Measurements from ENCODE around the gene SCTR. TPM values are rescaled to one million over a fixed set of nuclear protein-coding genes. Genes with fewer than 3 reads are reported as not detected.
"Not testable (repeated sequence)": the region's sequence is repeated elsewhere in the genome, so short reads cannot be mapped to it uniquely, and the experiment has no call there.

The SCTR gene
- total RNA-seq, 2 experiments from 2014 or later, result not detected

DNA sequence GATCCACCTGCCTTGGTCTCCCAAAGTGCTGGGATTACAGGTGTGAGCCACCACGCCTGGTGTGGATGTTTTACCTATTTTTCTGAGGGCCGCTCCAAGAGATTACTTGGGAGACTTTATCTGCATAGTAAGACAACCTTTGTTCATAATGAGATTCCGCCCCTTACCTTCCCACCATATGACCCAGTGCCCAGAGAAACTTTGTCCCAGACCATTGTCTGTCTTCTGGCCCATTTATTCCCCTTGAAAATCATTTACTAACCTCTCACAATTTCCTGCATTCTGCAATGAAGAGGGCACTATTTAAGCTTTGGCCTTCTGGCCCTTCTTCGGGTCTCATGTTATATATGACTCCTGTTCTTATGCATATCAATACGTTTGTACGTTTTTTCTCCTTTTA is 106.4 kb downstream of the SCTR start:
- Mint-ChIP-seq H3K27me3 (peaks cover 7% of the 10 kb centered on the region), H3K4me1 (no peaks in the 10 kb centered on the region), H3K27ac (no peak overlapping the region), H3K4me3 (no peak overlapping the region), H3K36me3 (no peaks in the 10 kb centered on the region), H3K9me3 (peaks cover 5% of the 10 kb centered on the region)
- DNase-seq, result no peak

DNA sequence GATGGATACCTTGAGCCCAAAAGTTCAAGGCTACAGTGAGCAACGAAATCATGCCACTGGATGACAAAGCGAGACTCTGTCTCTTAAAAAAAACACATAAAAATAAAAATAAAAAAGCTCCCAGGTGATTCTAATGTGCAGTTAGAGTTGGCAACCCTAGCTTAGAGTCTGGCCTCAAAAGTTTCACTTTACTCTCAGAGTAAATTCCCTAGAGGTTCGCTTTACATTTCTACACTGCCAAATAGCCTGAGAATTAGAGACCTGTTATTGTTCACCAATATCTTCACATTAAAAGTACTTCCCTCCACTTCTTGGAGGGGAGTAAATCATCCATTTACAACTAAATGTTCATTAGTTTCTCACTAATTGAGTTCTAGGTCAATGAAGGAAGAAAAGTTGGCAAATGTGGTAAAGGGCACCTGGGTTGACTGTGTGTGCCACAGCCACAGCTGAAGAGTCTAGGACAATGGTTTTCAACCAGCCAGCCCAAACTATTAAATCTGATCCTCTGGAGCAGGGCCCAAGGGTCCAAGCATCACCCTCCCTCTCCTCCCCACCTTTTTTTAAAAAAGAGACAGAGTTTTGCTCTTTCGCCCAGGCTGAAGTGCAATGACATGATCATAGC is 107.9 kb downstream of the SCTR start:
- no peak for DNase-seq
- Mint-ChIP-seq H3K27me3 (peaks cover 7% of the 10 kb centered on the region), H3K4me3 (no peak overlapping the region), H3K4me1 (no peaks in the 10 kb centered on the region), H3K36me3 (no peaks in the 10 kb centered on the region), H3K27ac (no peak overlapping the region), H3K9me3 (no peaks in the 10 kb centered on the region)

DNA sequence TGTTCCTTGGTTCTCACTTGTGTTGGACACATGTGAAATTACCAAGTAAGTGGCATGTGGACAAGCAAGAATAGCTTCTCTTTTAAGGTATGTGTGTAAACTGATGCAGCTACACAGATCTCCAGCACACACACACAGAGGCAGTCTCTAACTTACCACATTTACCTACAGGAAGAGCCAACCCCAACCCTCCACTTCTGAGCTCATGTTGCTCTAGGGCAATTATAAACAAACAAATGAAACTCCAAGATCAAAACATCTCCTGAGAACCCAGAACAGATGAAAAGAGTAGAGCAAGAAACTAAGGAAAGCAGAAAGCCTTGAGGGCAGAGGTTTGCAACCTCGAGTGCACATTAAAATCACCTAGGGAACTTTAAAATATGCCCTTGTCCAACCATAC is 108.7 kb downstream of the SCTR start:
- H3K9me3 Mint-ChIP-seq, result no peaks in the 10 kb centered on the region
- DNase-seq, result no peak
- H3K4me3 Mint-ChIP-seq, result no peak overlapping the region
- H3K4me1 Mint-ChIP-seq, result no peaks in the 10 kb centered on the region
- no peaks in the 10 kb centered on the region for H3K36me3 Mint-ChIP-seq
- no peak overlapping the region for H3K27ac Mint-ChIP-seq
- H3K27me3 Mint-ChIP-seq, result peaks cover 4% of the 10 kb centered on the region

DNA sequence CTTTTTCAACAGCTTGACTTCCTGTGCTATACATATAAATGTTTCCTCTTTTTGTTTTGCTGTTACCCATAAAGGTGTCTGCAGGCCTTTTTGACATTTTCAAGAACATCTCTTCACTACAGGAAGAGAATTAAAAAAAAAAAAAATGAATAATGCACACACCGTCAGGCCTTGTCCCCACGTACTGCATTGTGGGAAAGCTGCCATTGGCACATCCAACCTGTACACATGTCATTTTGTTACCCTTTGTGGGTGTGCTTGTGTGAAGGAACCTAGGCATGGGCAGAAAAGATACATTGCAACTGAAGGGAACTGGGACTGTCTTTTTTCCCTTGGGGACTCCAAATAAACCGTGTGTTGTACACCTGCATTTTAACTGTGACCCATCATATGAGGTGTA is 109.4 kb downstream of the SCTR start:
- Mint-ChIP-seq H3K4me1 (no peaks in the 10 kb centered on the region), H3K9me3 (no peaks in the 10 kb centered on the region), H3K27ac (no peak overlapping the region), H3K36me3 (no peaks in the 10 kb centered on the region), H3K27me3 (peaks cover 3% of the 10 kb centered on the region), H3K4me3 (no peak overlapping the region)
- no peak for DNase-seq

DNA sequence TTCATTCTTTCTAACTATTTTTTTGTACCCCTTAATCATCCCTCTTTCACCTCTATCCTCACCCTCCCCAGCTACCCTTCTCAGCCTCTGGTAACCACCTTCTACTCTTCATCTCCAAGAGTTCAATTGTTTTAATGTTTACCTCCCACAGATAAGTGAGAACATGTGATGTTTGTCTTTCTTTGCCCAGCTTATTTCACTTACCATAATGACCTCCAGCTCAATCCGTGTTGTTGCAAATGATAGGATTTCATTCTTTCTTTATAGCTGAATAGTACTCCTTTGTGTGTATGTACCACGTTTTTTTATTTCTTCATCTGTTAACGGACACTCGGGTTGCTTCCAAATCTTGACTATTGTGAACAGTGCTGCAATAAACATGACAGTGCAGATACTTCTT is 114.8 kb downstream of the SCTR start:
- Mint-ChIP-seq H3K36me3 (no peaks in the 10 kb centered on the region), H3K9me3 (no peaks in the 10 kb centered on the region), H3K4me3 (no peak overlapping the region), H3K4me1 (no peaks in the 10 kb centered on the region), H3K27me3 (no peaks in the 10 kb centered on the region), H3K27ac (no peak overlapping the region)
- no peak for DNase-seq

DNA sequence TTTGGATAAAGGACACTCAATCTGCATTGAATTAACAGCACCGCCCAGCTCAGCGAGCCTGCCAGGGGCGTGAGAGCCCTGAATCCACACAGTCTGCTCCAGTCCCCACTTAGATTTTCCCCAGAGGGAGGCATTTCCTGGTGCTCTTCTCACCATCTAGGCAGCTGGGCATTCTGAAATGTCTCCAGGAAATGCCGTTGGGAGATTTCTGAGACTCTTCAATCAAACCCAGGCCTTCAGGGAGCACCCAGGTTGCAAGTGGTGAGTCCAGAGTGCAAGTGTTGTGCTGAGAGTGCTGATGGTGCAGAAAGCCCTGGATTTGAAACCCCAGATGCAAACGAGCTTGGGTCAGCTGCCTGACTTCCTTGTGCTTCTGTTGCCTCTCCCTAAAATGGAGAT is 116.1 kb downstream of the SCTR start:
- Mint-ChIP-seq H3K9me3 (no peaks in the 10 kb centered on the region), H3K27ac (no peak overlapping the region), H3K4me3 (no peak overlapping the region), H3K4me1 (no peaks in the 10 kb centered on the region), H3K36me3 (no peaks in the 10 kb centered on the region), H3K27me3 (no peaks in the 10 kb centered on the region)
- DNase-seq, result no peak

DNA sequence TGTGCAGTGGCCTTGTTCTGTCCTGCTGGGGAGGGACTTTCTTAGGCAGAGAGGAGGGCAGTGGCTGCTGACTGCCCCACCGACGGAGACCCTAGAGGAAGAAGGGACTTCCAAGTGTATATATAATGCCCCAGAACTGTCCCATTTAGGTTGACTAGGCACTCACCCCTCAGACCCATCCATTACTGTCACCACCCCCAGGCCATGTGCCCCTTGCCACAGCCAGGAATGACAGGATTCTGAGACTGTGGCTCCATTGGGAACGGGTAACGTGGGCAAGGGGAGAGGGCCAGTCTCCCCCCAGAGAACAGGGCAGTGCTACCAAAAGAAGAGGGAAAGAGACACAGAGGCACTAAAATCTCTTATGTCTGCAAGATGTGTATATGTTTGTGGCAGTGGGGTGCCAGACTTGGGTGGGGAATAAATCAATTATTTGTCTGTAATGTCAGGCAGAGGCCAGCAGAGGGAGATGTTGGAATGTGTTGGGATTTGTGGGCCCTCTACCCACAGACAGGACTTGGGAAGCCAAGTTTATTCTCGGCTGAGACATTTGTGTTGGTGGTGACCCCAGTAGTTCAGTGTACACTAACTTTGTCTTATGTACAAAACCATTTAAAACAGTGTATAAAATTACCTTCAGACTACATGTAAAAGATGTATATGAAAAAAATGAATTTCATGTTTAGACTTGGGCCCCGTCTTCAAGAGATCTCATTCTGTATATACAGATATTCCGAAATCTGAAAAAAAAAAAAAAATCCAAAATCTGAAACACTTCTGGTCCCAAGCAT is 116.7 kb downstream of the SCTR start:
- no peaks in the 10 kb centered on the region for H3K27me3 Mint-ChIP-seq
- no peaks in the 10 kb centered on the region for H3K36me3 Mint-ChIP-seq
- H3K4me3 Mint-ChIP-seq, result no peak overlapping the region
- H3K9me3 Mint-ChIP-seq, result no peaks in the 10 kb centered on the region
- peak; percentile 18 for DNase-seq
- no peaks in the 10 kb centered on the region for H3K4me1 Mint-ChIP-seq
- H3K27ac Mint-ChIP-seq, result no peak overlapping the region

DNA sequence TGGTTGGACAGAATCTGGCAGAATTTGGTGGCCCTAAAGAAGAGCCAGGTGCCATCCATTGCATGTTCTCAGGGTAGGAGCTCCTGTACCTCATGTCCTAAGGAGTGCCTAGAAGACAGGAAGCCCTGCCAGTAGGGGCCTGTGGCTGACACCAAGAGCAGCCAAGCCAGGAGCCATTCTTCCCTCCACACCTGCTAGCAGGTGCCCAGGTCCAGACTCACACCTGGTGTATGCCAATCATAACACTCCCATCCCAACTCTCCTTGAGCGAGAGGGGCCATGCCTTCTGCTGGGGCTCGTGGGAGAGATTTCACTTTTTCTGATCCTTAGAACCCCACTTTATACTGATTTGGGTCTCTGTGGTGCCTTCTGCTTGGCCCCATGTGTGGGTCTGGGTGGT is 119.1 kb downstream of the SCTR start:
- Mint-ChIP-seq H3K27ac (no peak overlapping the region), H3K4me1 (no peaks in the 10 kb centered on the region), H3K4me3 (no peak overlapping the region), H3K27me3 (no peaks in the 10 kb centered on the region), H3K9me3 (no peaks in the 10 kb centered on the region), H3K36me3 (no peaks in the 10 kb centered on the region)
- no peak for DNase-seq

DNA sequence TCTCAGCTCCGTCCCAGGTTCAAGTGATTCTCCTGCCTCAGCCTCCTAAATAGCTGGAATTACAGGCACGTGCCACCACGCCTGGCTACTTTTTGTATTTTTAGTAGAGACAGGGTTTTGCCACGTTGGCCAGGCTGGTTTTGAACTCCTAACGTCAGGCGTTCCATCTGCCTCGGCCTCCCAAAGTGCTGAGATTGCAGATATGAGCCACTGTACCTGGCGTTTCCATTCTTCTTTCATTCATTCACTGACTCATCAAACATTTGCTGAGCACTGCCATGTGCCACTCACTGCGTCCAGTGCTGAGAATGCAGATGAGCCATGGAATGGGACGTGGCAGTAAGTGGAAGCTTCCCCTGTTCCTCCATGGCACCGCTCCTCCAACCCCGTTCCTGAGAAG is 120.7 kb downstream of the SCTR start:
- not testable (repeated sequence) for H3K9me3 Mint-ChIP-seq, H3K27ac Mint-ChIP-seq, DNase-seq, H3K4me1 Mint-ChIP-seq, H3K36me3 Mint-ChIP-seq, H3K27me3 Mint-ChIP-seq, H3K4me3 Mint-ChIP-seq

DNA sequence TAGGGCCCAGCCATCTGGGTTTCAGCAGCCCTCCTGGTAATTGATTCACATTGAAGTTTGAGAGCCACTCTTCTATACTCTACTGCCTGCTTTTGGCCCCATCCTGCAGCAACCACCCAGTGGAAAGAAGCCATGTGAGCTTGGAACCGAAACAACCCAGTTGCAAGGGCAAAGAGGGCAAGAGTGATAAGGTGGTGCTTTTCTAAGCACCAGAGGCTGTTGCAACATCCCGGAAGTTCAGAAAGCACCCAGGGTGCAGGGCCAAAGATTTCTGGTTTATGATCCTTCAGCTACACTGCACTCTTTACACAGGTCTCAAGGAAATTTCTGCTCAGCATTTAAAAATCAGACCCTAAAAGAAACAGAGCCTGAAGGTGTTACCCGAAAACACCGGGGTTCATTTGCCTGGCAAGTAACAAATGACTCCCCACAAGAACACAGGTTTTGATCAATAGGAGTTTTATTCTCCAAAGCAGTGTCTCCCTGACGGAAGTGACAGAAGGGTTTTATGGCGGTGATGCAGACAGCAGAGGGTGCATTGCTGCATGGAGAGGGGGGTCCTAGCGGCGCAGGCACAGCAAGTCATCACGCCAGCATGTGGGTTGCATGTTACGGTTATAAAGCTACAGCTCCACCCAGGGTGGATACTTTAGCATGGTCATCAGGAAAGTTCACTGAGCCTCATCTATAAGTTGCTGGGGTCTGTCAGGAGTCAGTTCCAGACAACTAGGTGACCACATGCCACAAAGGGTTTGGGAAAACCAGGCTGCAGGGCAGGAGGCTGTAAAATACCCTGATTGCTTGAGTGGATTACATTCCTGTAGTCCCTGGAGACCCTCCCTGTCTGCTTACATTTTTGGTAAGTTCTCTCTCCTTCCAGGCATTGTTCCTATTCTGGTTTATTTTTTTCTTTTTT is 121.4 kb downstream of the SCTR start:
- H3K4me1 Mint-ChIP-seq, result no peaks in the 10 kb centered on the region

DNA sequence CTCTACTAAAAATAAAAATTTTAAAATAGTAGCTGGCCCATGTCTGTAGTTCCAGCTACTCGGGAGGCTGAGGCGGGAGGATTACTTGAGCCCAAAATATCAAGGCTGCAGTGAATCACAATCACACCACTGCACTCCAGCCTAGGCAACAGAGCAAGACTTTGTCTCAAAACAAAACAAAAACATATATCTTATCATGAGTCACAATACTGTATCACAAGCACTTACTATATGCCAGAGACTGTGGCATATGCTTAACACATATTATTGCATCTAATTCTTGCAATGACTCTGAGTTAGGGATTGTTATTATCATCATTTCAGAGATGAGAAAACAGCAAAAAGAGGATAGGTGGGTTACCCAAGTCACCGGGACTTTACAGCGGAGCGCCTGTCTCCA is 122.2 kb downstream of the SCTR start:
- Mint-ChIP-seq H3K27me3 (no peaks in the 10 kb centered on the region), H3K4me3 (no peak overlapping the region), H3K9me3 (no peaks in the 10 kb centered on the region), H3K27ac (no peak overlapping the region), H3K4me1 (no peaks in the 10 kb centered on the region), H3K36me3 (no peaks in the 10 kb centered on the region)
- no peak for DNase-seq

More for the DNA sequence above, 121.4 kb downstream of the SCTR start:
- no peak for DNase-seq
- no peak overlapping the region for H3K4me3 Mint-ChIP-seq
- H3K9me3 Mint-ChIP-seq, result no peaks in the 10 kb centered on the region
- no peaks in the 10 kb centered on the region for H3K36me3 Mint-ChIP-seq
- no peak overlapping the region for H3K27ac Mint-ChIP-seq
- H3K27me3 Mint-ChIP-seq, result no peaks in the 10 kb centered on the region

DNA sequence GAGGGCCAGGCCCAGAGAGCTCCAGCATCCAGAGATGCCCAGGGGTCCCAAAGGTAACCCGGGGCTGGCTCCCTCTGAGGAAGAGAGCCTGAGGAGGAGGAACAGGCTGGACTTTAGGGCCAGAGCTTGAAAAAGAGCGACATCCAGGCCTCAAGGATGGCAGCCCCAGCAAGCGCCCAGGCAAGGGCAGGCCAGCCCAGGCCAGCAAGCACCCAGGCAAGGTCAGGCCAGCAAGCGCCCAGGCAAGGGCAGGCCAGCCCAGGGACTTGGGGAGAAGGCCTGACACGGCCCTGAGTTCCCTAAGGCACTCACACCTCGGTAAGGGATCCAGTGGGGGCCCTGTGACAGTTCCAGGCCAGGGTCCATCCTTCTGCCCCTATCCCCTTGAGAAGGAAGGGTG is 127.1 kb downstream of the SCTR start:
- Mint-ChIP-seq H3K9me3 (no peaks in the 10 kb centered on the region), H3K4me1 (no peaks in the 10 kb centered on the region)

DNA sequence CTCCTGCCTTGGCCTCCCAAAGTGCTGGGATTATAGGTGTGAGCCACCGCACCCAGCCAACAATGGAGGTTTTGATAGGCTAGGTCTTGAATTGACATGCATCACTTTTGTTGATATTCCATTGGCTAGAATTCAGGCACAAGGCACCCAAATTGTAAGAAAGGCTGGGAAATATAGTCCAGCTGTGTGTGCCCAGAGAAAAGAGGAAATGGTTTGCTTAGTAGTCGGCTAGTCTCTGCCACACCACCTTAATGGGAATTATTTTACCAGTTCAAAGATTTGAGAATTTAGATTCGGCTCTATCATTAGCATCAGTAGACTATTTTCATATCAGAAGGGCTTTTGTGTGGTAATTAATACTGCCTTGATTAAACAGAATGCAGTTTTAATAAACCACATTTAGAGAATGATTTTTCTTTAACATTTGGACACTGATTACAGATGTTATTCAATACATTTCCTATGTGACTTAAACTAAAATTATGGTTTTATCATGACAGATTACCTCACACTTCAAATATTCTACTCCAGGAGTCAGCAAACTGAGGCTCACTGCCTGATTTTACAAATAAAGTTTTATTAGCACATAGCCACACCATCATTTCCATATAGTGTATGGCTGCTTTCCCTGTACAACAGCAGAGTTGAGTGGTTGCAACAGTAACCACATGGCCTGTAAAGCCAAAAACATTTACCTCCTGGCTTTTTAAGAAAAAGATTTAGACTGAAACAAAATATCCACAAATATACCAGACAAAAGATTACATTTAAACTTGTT is 130.1 kb downstream of the SCTR start:
- no peaks in the 10 kb centered on the region for H3K4me1 Mint-ChIP-seq
- H3K27ac Mint-ChIP-seq, result no peak overlapping the region
- H3K4me3 Mint-ChIP-seq, result no peak overlapping the region
- H3K36me3 Mint-ChIP-seq, result no peaks in the 10 kb centered on the region
- H3K27me3 Mint-ChIP-seq, result peaks cover 2% of the 10 kb centered on the region
- no peak for DNase-seq
- H3K9me3 Mint-ChIP-seq, result no peaks in the 10 kb centered on the region

More for the DNA sequence above, 127.1 kb downstream of the SCTR start:
- H3K27me3 Mint-ChIP-seq, result no peaks in the 10 kb centered on the region
- no peaks in the 10 kb centered on the region for H3K36me3 Mint-ChIP-seq
- no peak overlapping the region for H3K27ac Mint-ChIP-seq
- no peak overlapping the region for H3K4me3 Mint-ChIP-seq
- no peak for DNase-seq

Data from activated naive CD8-positive, alpha-beta T cell treated with anti-CD3 and anti-CD28 coated beads for 36 hours (primary cell).